OCI-LY1 (cell line): ENCODE results near the gene BMP2K.

ENCODE experiments used
- CTCF ChIP-seq: fragments of 200-600 bp; sonication (generic), shearing (Covaris generic); IDR thresholded peaks from 2 replicates; pipeline ENCODE4 v1.5.1; 2017; ENCODE audit warnings: mild to moderate bottlenecking, antibody characterized with exemption, low read length, moderate library complexity, mixed read lengths
- EZH2 ChIP-seq: fragments of 200-600 bp; sonication (generic), shearing (Covaris generic); IDR thresholded peaks from 2 replicates; pipeline ENCODE4 v1.8.0; 2017; ENCODE audit warnings: borderline replicate concordance, mixed run types, mild to moderate bottlenecking, antibody characterized with exemption, low read length, moderate library complexity, mixed read lengths

- TF ChIP-seq CTCF (no peak), EZH2 (no peak)
These were observed 123.2 kb downstream of the BMP2K start for GRCh38 chr4:78899302-78899701.
